Uterus (tissue), 2 donors: Measurements from ENCODE around the gene IGFLR1.

ENCODE experiments used
- CTCF ChIP-seq, 4 experiments: fragments of 200-600 bp in 2 of 4; fragments of 450-650 bp in 2 of 4; sonication (generic) in 2 of 4; IDR thresholded peaks; one replicate each; pipeline ENCODE4 v1.5.1; 2016 to 2019; ENCODE audit warnings: antibody characterized with exemption in 4 of 4, mild to moderate bottlenecking in 2 of 4, moderate library complexity in 1 of 4
- POLR2A ChIP-seq, 2 donors: fragments of 450-650 bp; IDR thresholded peaks; one replicate each; pipeline ENCODE4 v1.6.1; 2016; ENCODE audit warnings: antibody characterized with exemption in 2 of 2, mild to moderate bottlenecking in 1 of 2, moderate library complexity in 1 of 2

GRCh38 chr19:35722897-35723296 lies 19.4 kb downstream of the IGFLR1 start:
- no peak for TF ChIP-seq CTCF (IDR thresholded peaks at IDR 0.05)
- TF ChIP-seq POLR2A (IDR thresholded peaks at IDR 0.05), result no peak
